HS-5 (cell line): Measurements from ENCODE around the gene WDR47.

ENCODE experiments used
- DNase-seq: peaks from one replicate; pipeline ENCODE4 v3.0.0-alpha.2; 2012; ENCODE audit warnings: low read depth

Gene WDR47

GRCh38 chr1:109041621-109042468 lies at the start of gene WDR47:
Gene WDR47 (minus strand): TSS chr1:109042102. CDS start chr1:109023512, 18,590 bp downstream.
- DNase-seq, result peak; percentile 78

GRCh38 chr1:109091078-109091838 lies 49.4 kb upstream of the WDR47 start:
- no peak for DNase-seq

GRCh38 chr1:109090196-109091077 lies 48.5 kb upstream of the WDR47 start, which contains the start of gene TMEM167B:
Gene TMEM167B (plus strand): TSS chr1:109090764. CDS start chr1:109090873, 109 bp downstream.
- peak; percentile 71 for DNase-seq

- no peak for DNase-seq
Observed at GRCh38 chr1:109089242-109090015, 47.5 kb upstream of the WDR47 start.

DNA sequence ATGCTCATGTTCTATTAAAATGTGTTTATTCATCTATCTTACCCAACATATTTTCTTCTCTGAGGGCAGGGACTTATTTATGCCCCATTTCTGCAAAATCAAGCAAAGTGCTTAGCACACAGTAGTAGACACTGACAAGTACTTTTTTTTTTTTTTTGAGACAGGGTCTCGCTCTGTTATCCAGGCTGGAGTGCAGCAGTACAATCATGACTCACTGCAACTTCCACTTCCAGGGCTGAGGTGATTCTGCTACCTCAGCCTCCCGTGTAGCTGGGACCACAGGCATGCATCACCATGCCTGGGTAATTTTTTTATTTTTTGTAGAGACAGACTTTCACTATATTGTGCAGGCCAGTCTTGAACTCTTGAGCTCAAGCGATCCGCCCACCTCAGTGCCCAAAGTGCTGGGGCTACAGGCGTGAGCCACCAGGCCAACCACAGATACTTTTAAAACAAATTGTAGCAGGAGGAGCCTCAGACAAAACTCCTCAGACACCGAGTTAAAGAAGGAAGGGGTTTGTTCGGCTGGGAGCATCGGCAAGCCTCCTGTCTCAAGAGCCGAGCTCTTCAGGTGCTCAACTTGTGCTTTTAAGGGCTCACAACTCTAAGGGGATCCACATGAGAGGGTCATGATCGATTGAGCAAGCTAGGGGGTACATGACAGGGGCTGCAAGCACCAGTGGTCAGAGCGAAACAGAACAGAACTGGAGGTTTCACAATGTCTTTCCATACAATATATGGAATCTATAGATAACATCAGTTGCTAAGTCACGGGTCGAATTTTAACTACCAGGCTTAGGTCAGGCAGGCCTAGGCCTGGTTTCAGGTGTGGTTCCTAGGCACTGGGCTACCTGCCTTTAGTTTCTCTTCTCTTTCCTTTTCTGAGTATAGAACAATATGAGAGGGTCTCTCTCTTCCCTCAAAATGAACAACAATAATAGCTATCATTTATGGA lies 42.9 kb upstream of the WDR47 start:
- DNase-seq, result no peak

DNA sequence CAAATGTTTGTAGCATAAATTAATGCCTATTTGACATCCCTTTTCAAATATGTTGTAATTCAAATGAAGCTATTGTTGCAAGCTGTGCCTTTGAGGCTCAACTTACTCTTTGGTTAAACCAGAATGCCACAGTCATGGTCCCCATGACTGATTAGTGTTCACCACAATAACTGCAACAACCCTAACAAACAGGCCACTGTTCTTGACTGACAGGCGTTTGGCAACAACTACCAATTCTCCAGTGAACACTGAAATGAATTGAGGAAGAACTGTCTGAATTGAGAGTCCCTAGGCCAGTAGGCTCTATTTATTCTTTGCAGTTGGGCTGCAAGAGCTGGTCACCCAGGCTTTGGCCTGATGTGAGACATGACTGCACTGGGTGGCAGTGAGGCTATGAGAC lies 42.0 kb upstream of the WDR47 start:
- no peak for DNase-seq

DNA sequence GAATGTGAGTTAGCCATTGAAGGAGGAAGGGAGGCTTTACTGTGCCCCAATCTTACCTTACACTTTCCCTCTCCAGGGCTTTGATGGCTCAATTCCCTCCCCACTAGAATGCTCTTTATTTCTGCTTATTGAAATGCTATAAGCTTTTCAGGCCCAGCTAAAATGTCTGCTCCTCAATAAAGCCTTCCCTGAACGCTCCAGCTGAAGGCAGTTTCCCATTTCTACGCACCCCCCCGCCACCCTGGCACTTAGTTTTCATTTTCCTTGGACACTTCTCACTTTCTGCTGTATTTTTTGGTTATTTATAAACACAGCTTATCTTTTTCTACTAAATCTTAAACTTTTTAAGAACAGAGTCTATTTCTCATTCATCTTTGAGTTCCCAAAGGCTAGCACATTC lies 41.6 kb upstream of the WDR47 start:
- no peak for DNase-seq

GRCh38 chr1:109080441-109081082 lies 38.7 kb upstream of the WDR47 start:
- no peak for DNase-seq

DNA sequence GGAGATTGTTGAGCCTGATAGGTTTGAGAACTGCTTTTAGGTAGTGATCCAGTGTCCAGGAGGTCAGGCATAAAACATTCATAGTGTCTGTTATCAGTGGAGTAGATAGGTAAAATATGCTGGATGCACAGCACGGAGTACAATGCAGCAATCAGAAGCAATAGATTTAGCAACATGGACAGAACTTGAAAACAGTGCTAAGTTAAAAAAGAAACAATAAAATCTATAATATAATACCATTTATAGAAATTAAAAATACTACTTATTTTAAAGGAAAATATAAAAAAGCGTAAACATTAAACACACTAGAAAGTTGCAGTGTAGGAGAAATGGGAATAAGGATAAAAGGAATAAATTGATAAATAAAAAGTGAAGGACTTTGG lies 37.3 kb upstream of the WDR47 start:
- no peak for DNase-seq

DNA sequence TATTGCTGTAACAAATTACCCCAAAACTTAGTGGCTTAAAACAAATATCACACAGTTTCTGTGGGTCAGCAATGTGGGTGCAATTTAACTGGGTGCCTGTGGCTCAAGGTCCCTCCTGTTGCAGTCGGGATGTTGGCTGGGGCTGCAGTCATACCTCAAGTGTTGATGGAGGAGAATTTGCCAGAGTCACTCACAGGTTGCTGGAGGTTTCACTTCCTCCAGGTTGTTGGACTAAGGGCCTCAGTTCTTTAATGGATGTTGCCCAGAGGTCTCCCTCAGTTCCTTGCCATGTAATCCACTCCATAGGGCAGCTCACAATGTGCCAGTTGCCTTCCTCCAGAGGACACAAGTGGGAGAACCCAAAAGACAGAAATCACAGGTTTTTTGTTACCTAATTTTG lies 36.4 kb upstream of the WDR47 start:
- no peak for DNase-seq

DNA sequence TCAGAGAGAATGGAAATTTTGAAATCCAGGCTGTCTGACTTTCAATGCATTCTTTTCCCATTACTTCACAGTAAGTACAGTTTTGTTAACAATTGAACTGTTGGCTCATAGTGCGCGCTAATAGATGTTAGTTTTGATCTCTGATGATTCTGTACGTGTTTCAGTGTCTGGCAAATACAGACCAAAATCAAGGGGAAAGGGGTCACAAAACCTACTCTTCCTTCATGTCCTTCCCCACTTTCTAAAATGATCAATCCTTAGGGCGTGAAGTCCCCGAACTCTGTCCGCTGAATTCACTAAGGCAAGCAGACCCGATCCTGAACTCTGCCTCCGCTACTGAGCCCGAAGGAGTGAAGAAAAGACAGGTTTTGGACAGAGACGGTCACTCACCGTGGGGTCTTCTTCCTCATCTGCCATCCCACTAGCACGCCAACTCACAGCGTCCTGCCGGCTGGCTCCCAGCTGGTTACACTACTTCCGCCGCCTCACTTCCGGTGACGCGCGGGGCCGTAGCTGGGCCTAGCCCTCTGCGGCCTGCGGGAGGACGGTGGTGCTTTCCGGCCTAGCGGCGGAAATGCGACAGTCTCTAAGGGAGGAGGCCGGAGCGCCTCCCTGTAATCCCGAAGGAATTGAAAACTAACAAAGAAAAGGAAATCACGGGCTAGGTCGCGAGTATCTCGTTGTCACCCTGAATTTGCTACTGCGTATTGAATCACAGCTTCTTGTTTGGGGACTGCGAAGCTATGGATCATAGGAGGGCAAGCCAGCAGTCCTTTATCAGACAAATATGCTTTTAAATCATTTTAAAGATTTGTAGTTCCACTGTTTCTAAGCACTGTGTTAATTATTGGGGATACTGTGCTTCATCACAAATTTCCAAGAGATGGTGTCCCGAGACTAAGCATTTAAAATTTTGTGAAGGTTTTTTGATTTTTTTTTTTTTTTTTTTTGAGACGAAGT lies 33.9 kb upstream of the WDR47 start, which contains the start of gene TAF13:
Gene TAF13, minus strand, starts transcription at position 473 of the 960 bp plus-strand sequence. Its CDS starts 56 bp downstream, at position 417.
- DNase-seq, result peak; percentile 78

GRCh38 chr1:109069294-109069693 lies 27.4 kb upstream of the WDR47 start:
- DNase-seq, result no peak

- no peak for DNase-seq
Observed at GRCh38 chr1:109067883-109068282, 26.0 kb upstream of the WDR47 start.

GRCh38 chr1:109065137-109065536 lies 23.2 kb upstream of the WDR47 start:
- no peak for DNase-seq

GRCh38 chr1:109061183-109061582 lies 19.3 kb upstream of the WDR47 start:
- no peak for DNase-seq

- no peak for DNase-seq
Observed at GRCh38 chr1:109060707-109061106, 18.8 kb upstream of the WDR47 start.

DNA sequence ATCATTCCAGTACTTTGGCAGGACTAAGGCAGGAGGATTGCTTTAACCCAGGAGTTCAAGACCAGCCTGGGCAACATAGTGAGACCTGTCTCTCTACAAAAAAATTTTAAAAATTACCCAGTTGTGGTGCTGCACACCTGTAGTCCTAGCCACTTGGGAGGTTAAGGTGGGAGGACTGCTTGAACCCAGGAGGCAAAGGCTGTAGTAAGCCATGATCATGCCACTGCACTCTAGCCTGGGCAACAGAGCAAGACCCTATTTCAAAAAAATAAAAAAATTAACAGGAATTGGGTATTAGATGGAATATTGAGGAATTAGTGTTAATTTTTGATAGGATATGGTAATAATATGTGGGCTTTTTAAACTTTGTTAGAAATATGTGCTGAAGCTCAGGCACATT lies 17.1 kb upstream of the WDR47 start:
- DNase-seq, result no peak

DNA sequence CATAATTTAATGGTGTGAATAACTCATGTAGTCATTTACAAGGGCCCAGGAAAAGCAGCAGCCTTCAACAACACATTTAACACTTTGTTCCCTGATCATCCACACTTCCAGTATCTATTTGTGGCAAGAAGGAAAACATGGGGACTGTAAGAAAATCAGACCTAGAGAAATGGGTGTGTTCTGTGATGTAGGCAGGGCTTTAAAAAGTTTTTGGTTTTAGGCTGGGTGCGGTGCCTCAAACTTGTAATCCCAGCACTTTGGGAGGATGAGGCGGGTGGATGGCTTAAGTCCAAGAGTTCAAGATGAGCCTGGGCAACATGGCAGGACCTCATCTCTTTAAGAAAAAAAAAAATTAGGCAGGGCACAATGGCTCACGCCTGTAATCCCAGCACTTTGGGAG lies 14.2 kb upstream of the WDR47 start:
- no peak for DNase-seq
